ENCODE results near the gene GAD1. TPM values are rescaled to one million over a fixed set of nuclear protein-coding genes. Genes with fewer than 3 reads are reported as not detected.
A peak's percentile ranks its signal among the peaks of the same experiment; 100 is the strongest.

GAD1 gene
- total RNA-seq, 5 donors from 2014 or later (not counting 1 experiment from before 2014, with no cell fraction given) = 0.09 TPM; not detected in 4

DNA sequence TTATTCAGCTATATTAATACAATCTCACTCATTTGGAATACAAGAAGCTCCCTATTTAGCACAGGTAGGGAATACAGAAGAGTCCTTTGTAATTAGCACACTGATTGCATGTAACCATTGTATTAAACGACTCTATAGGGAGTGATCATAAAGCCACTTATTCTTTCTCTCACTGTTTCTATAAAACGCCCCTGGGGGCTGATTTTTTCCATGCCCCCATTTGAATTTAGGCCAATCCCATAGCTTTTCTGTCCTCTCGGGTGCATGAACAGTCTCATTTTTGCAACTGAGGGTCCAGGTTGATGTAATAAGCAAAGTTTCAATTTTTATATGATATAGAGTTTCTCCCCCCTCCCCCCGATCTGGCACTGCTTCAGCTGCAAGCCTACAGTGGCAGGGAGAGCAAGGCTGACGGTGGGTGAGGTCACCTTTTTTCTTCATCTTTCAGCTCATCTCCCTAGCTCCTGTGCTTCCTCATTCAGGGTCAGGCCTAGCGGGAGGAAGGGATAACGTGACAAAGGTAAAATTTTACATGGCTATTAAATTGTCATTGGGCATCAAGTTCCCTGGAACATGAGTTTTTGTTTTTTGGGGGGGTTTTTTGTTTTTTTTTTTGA, 45.7 kb downstream of the GAD1 start:
- Mint-ChIP-seq H3K27ac (no peak overlapping the region), H3K4me3 (no peak overlapping the region), H3K27me3 (peaks cover 0 to 2% of the 10 kb centered on the region in 2 donors), H3K4me1 (no peaks in the 10 kb centered on the region), H3K36me3 (no peaks in the 10 kb centered on the region), H3K9me3 (no peaks in the 10 kb centered on the region)
- Histone ChIP-seq H3K27me3 (replicated peaks in 1 of 2; ENCODE audit: control insufficient read depth in 2 of 2, extremely low read depth in 1 of 2, insufficient read depth in 2 of 2, low read length in 1 of 2) (peaks cover 0 to 2% of the 10 kb centered on the region in 2 experiments), H3K4me1 (ENCODE audit: control insufficient read depth in 1 of 2, extremely low read depth in 1 of 2, insufficient read depth in 2 of 2, low read length in 2 of 2) (no peaks in the 10 kb centered on the region), H3K9me3 (no peaks in the 10 kb centered on the region), H3K36me3 (ENCODE audit: control insufficient read depth in 2 of 2, extremely low read depth in 1 of 2, insufficient read depth in 1 of 2, low read length in 1 of 2) (no peaks in the 10 kb centered on the region), H3K4me3 (ENCODE audit: control insufficient read depth in 1 of 2, extremely low read depth in 1 of 2, low read length in 1 of 2) (no peak overlapping the region), H3K27ac (ENCODE audit: low read length) (no peak overlapping the region)
- ATAC-seq (replicated peaks in 1 of 4) = no peak
- no peak for DNase-seq
- POLR2A ChIA-PET = no interaction called here
- 70% methylated on average over 2 of the region's 7 CpGs for WGBS (ENCODE audit: insufficient coverage)
- CTCF ChIA-PET = interaction anchor here in 1 of 2 donors (0.6 to 0.7 kb wide), 2 partner anchors 16 to 25 kb away, joined by 3 to 5 read pairs; no protein-coding TSS in a partner anchor

- Histone ChIP-seq H3K4me1 (ENCODE audit: control insufficient read depth in 1 of 2, extremely low read depth in 1 of 2, insufficient read depth in 2 of 2, low read length in 2 of 2) (no peaks in the 10 kb centered on the region), H3K4me3 (ENCODE audit: control insufficient read depth in 1 of 2, extremely low read depth in 1 of 2, low read length in 1 of 2) (no peak overlapping the region), H3K27me3 (replicated peaks in 1 of 2; ENCODE audit: control insufficient read depth in 2 of 2, extremely low read depth in 1 of 2, insufficient read depth in 2 of 2, low read length in 1 of 2) (peaks cover 0 to 2% of the 10 kb centered on the region in 2 experiments), H3K27ac (ENCODE audit: low read length) (no peak overlapping the region), H3K9me3 (no peaks in the 10 kb centered on the region), H3K36me3 (ENCODE audit: control insufficient read depth in 2 of 2, extremely low read depth in 1 of 2, insufficient read depth in 1 of 2, low read length in 1 of 2) (no peaks in the 10 kb centered on the region)
- ATAC-seq (replicated peaks in 1 of 4) (no peak), DNase-seq (no peak)
- Mint-ChIP-seq H3K36me3 (no peaks in the 10 kb centered on the region), H3K4me3 (no peak overlapping the region), H3K27ac (no peak overlapping the region), H3K4me1 (no peaks in the 10 kb centered on the region), H3K9me3 (no peaks in the 10 kb centered on the region), H3K27me3 (peaks cover 0 to 2% of the 10 kb centered on the region in 2 donors)
- WGBS (ENCODE audit: insufficient coverage) = no CpG with 5 or more reads among the region's 4 CpGs
- CTCF ChIA-PET = interaction anchor here in 1 of 2 donors (1.0 kb wide), 1 partner anchor 9 kb away, joined by 13 read pairs; no protein-coding TSS in a partner anchor
- POLR2A ChIA-PET = no interaction called here
Observed at GRCh38 chr2:170863087-170863486, 46.4 kb downstream of the GAD1 start.

- WGBS (ENCODE audit: insufficient coverage) = no CpG with 5 or more reads among the region's 1 CpG
- POLR2A ChIA-PET = no interaction called here
- ATAC-seq (replicated peaks in 1 of 4) = no peak
- peaks cover 10 to 12% (median 11%) of the 10 kb centered on the region in 3 donors for H3K4me1 Mint-ChIP-seq
- H3K9me3 Mint-ChIP-seq = no peaks in the 10 kb centered on the region
- Histone ChIP-seq H3K4me1 (ENCODE audit: control insufficient read depth in 1 of 2, extremely low read depth in 1 of 2, insufficient read depth in 2 of 2, low read length in 2 of 2) (peaks cover 5 to 6% of the 10 kb centered on the region in 2 experiments), H3K27ac (ENCODE audit: low read length) (no peak overlapping the region), H3K4me3 (ENCODE audit: control insufficient read depth in 1 of 2, extremely low read depth in 1 of 2, low read length in 1 of 2) (no peak overlapping the region), H3K27me3 (replicated peaks in 1 of 2; ENCODE audit: control insufficient read depth in 2 of 2, extremely low read depth in 1 of 2, insufficient read depth in 2 of 2, low read length in 1 of 2) (peaks cover 0 to 5% of the 10 kb centered on the region in 2 experiments), H3K36me3 (ENCODE audit: control insufficient read depth in 2 of 2, extremely low read depth in 1 of 2, insufficient read depth in 1 of 2, low read length in 1 of 2) (no peaks in the 10 kb centered on the region), H3K9me3 (no peaks in the 10 kb centered on the region)
- H3K36me3 Mint-ChIP-seq = no peaks in the 10 kb centered on the region
- DNase-seq = no peak
- peaks cover 0 to 7% of the 10 kb centered on the region in 2 donors for H3K27me3 Mint-ChIP-seq
- no peak overlapping the region for H3K4me3 Mint-ChIP-seq
- CTCF ChIA-PET = no interaction called here
- H3K27ac Mint-ChIP-seq = no peak overlapping the region
Observed at GRCh38 chr2:170869036-170869435, 52.3 kb downstream of the GAD1 start.

DNA sequence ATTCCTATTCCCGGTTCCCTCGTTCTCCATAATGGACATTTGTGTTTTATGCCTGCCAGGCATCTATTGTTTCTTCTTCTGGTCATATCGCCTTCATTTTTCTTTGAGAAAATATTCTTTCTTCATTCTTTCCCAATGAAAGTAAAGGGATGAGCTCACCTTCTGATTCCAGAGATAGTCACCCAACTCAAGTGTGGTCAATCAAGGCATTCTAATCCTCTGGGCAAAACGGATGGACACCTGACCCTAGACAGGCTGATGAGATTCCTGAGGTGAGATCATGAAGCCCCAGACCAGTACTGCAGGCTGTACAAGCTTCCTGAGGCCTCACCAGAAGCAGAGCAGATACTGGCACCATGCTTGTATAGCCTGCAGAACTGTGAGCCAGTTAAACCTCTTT, 52.8 kb downstream of the GAD1 start:
- Mint-ChIP-seq H3K4me1 (peaks cover 11 to 12% (median 11%) of the 10 kb centered on the region in 3 donors), H3K27me3 (peaks cover 0 to 7% of the 10 kb centered on the region in 2 donors), H3K4me3 (no peak overlapping the region), H3K36me3 (no peaks in the 10 kb centered on the region), H3K9me3 (no peaks in the 10 kb centered on the region), H3K27ac (no peak overlapping the region)
- 67% methylated on average over 1 of the region's 4 CpGs for WGBS (ENCODE audit: insufficient coverage)
- DNase-seq = no peak
- no peaks in the 10 kb centered on the region for H3K36me3 ChIP-seq (ENCODE audit: control insufficient read depth in 2 of 2, extremely low read depth in 1 of 2, insufficient read depth in 1 of 2, low read length in 1 of 2)
- H3K4me1 ChIP-seq (ENCODE audit: control insufficient read depth in 1 of 2, extremely low read depth in 1 of 2, insufficient read depth in 2 of 2, low read length in 2 of 2) = peaks cover 5 to 6% of the 10 kb centered on the region in 2 experiments
- peaks cover 0 to 7% of the 10 kb centered on the region in 2 experiments for H3K27me3 ChIP-seq (replicated peaks in 1 of 2; ENCODE audit: control insufficient read depth in 2 of 2, extremely low read depth in 1 of 2, insufficient read depth in 2 of 2, low read length in 1 of 2)
- H3K9me3 ChIP-seq = no peaks in the 10 kb centered on the region
- CTCF ChIA-PET = no interaction called here
- POLR2A ChIA-PET = no interaction called here
- no peak overlapping the region for H3K4me3 ChIP-seq (ENCODE audit: control insufficient read depth in 1 of 2, extremely low read depth in 1 of 2, low read length in 1 of 2)
- no peak for ATAC-seq (replicated peaks in 1 of 4)
- no peak overlapping the region for H3K27ac ChIP-seq (ENCODE audit: low read length)

- peaks cover 5 to 6% of the 10 kb centered on the region in 2 experiments for H3K4me1 ChIP-seq (ENCODE audit: control insufficient read depth in 1 of 2, extremely low read depth in 1 of 2, insufficient read depth in 2 of 2, low read length in 2 of 2)
- H3K27ac ChIP-seq (ENCODE audit: low read length) = no peak overlapping the region
- no peaks in the 10 kb centered on the region for H3K9me3 ChIP-seq
- peak overlapping the region in 1 of 2 donors; percentile 71 for H3K27ac Mint-ChIP-seq
- 21% methylated on average over 13 of the region's 13 CpGs for WGBS (ENCODE audit: insufficient coverage)
- peak; percentile 36 to 80 (median 65) for DNase-seq
- ChIA-PET CTCF (interaction anchor here (0.5 to 2.2 kb wide), 11 partner anchors 8 to 1248 kb away, joined by 3 to 9 read pairs (median 4); partner anchors contain the start of gene GORASP2 (in 1 of the 2)), POLR2A (no interaction called here)
- no peaks in the 10 kb centered on the region for H3K36me3 Mint-ChIP-seq
- H3K27me3 ChIP-seq (replicated peaks in 1 of 2; ENCODE audit: control insufficient read depth in 2 of 2, extremely low read depth in 1 of 2, insufficient read depth in 2 of 2, low read length in 1 of 2) = peaks cover 0 to 12% of the 10 kb centered on the region in 2 experiments
- peak overlapping the region in 1 of 2 donors; percentile 32 for H3K4me3 ChIP-seq (ENCODE audit: control insufficient read depth in 1 of 2, extremely low read depth in 1 of 2, low read length in 1 of 2)
- H3K9me3 Mint-ChIP-seq = no peaks in the 10 kb centered on the region
- H3K27me3 Mint-ChIP-seq = peaks cover 0 to 7% of the 10 kb centered on the region in 2 donors
- peak overlapping the region; percentile 50 to 74 (median 51) for H3K4me3 Mint-ChIP-seq
- H3K4me1 Mint-ChIP-seq = peaks cover 16% of the 10 kb centered on the region in 3 donors
- no peaks in the 10 kb centered on the region for H3K36me3 ChIP-seq (ENCODE audit: control insufficient read depth in 2 of 2, extremely low read depth in 1 of 2, insufficient read depth in 1 of 2, low read length in 1 of 2)
- peak; percentile 87 to 93 (median 93) for ATAC-seq (replicated peaks in 1 of 4)
Observed at GRCh38 chr2:170873035-170873692, 56.5 kb downstream of the GAD1 start.

DNA sequence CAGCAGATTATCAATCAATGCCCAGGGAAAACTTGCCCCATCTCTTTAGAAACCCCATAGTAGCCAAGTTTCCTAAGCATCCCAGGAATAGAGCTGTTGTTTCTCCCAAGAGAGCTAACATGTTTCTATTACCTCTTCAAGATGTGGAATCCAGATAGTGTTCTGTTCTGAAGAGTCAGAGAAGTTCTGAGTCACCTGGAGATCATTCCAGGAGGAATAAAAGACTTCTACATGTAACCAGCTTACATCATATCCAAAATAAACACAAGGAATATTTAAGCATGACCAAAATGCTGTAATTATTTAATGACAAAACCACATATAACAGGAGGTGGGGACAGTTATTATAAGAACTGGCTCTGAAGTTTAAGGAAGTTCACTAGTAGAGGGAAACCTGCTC, 61.4 kb downstream of the GAD1 start:
- DNase-seq (no peak), ATAC-seq (replicated peaks in 1 of 4) (peak in 1 of 4 experiments; percentile 16)
- no peak overlapping the region for H3K4me3 ChIP-seq (ENCODE audit: control insufficient read depth in 1 of 2, extremely low read depth in 1 of 2, low read length in 1 of 2)
- H3K4me1 ChIP-seq (ENCODE audit: control insufficient read depth in 1 of 2, extremely low read depth in 1 of 2, insufficient read depth in 2 of 2, low read length in 2 of 2) = peaks cover 0 to 6% of the 10 kb centered on the region in 2 experiments
- ChIA-PET POLR2A (interaction anchor here in 1 of 2 donors (0.7 kb wide), 1 partner anchor 644 kb away, joined by 3 read pairs; the partner anchor contains the start of gene CYBRD1), CTCF (no interaction called here)
- no peaks in the 10 kb centered on the region for H3K9me3 ChIP-seq
- H3K36me3 Mint-ChIP-seq = no peaks in the 10 kb centered on the region
- H3K27ac ChIP-seq (ENCODE audit: low read length) = no peak overlapping the region
- H3K36me3 ChIP-seq (ENCODE audit: control insufficient read depth in 2 of 2, extremely low read depth in 1 of 2, insufficient read depth in 1 of 2, low read length in 1 of 2) = no peaks in the 10 kb centered on the region
- H3K9me3 Mint-ChIP-seq = no peaks in the 10 kb centered on the region
- H3K27me3 ChIP-seq (replicated peaks in 1 of 2; ENCODE audit: control insufficient read depth in 2 of 2, extremely low read depth in 1 of 2, insufficient read depth in 2 of 2, low read length in 1 of 2) = peaks cover 0 to 9% of the 10 kb centered on the region in 2 experiments
- peaks cover 0 to 4% of the 10 kb centered on the region in 2 donors for H3K27me3 Mint-ChIP-seq
- peak overlapping the region in 1 of 2 donors; percentile 41 for H3K27ac Mint-ChIP-seq
- peak overlapping the region; percentile 3 to 46 (median 39) for H3K4me3 Mint-ChIP-seq
- H3K4me1 Mint-ChIP-seq = peaks cover 16 to 18% (median 17%) of the 10 kb centered on the region in 3 donors
